ENCODE measurements around the gene EFNA5.

GRCh38 chr5:107352576-107352975 is 318.2 kb downstream of the EFNA5 start:
- TF ChIP-seq POLR2AphosphoS5 (IDR thresholded peaks at IDR 0.05; ENCODE audit: low read depth, low read length) (no peak), POLR2A (IDR thresholded peaks at IDR 0.05; ENCODE audit: low read depth, low read length) (no peak), TAF1 (IDR thresholded peaks at IDR 0.05; ENCODE audit: low read depth, low read length) (no peak), SPI1 (IDR thresholded peaks at IDR 0.05; ENCODE audit: low read depth, low read length) (no peak), PAX5 (IDR thresholded peaks at IDR 0.05; ENCODE audit: insufficient read depth, low read length, severe bottlenecking) (no peak)
